WTC11 (cell line): ENCODE measurements around the gene ANP32E. TPM values are rescaled to one million over a fixed set of nuclear protein-coding genes. Genes with fewer than 3 reads are reported as not detected.

ENCODE experiments used
- ATAC-seq: fragments of 200-7000 bp; cut with Tn5 transposase; 2 replicates; pipeline ENCODE4 v1.10.0; 2021; ENCODE audit warnings: mild to moderate bottlenecking, moderate library complexity
- CTCF ChIA-PET: fragments of 300-600 bp; sonication (Branson Sonifier 250); formaldehyde crosslinking; loops from one replicate; lab custom pipeline; 2021; ENCODE audit warnings: antibody characterized with exemption; lab: Charles Lee
- POLR2A ChIA-PET: fragments of 350-600 bp; sonication (Branson Sonifier 250); formaldehyde crosslinking; loops from one replicate; lab custom pipeline; 2021; ENCODE audit warnings: antibody characterized with exemption; lab: Charles Lee
- DNase-seq: peaks from one replicate; pipeline ENCODE4 v3.0.0; 2021; ENCODE audit warnings: low spot score
- H3K27ac Mint-ChIP-seq: 2 replicates; pipeline ENCODE4 v1.8.0; 2021; ENCODE audit warnings: mixed read lengths
- H3K27me3 Mint-ChIP-seq: 2 replicates; pipeline ENCODE4 v1.8.0; 2021; ENCODE audit warnings: low read depth, mild to moderate bottlenecking, moderate library complexity, mixed read lengths
- H3K36me3 Mint-ChIP-seq: 2 replicates; pipeline ENCODE4 v1.8.0; 2021; ENCODE audit warnings: mixed read lengths
- H3K4me1 Mint-ChIP-seq: 2 replicates; pipeline ENCODE4 v1.8.0; 2022; ENCODE audit warnings: mixed read lengths
- H3K4me3 Mint-ChIP-seq: 2 replicates; pipeline ENCODE4 v1.8.0; 2021; ENCODE audit warnings: mild to moderate bottlenecking, moderate library complexity, mixed read lengths
- H3K9me3 Mint-ChIP-seq: 2 replicates; pipeline ENCODE4 v1.8.0; 2021; ENCODE audit warnings: mixed read lengths
- AFF4 ChIP-seq: sonication (generic); formaldehyde crosslinking; IDR thresholded peaks from 2 replicates; pipeline ENCODE4 v1.8.1; 2023; ENCODE audit warnings: mild to moderate bottlenecking, missing genetic modification reagents, borderline replicate concordance
- CREM ChIP-seq: sonication (generic); formaldehyde crosslinking; IDR thresholded peaks from 2 replicates; pipeline ENCODE4 v1.8.1; 2022; ENCODE audit warnings: mild to moderate bottlenecking, missing genetic modification reagents, moderate library complexity
- E2F1 ChIP-seq: sonication (generic); formaldehyde crosslinking; IDR thresholded peaks from 2 replicates; pipeline ENCODE4 v1.8.0; 2022; ENCODE audit warnings: mild to moderate bottlenecking, missing genetic modification reagents
- ESRRA ChIP-seq: sonication (generic); formaldehyde crosslinking; IDR thresholded peaks from 2 replicates; pipeline ENCODE4 v1.8.1; 2022; ENCODE audit warnings: mild to moderate bottlenecking, missing genetic modification reagents, borderline replicate concordance
- KAT7 ChIP-seq: sonication (generic); formaldehyde crosslinking; IDR thresholded peaks from 2 replicates; pipeline ENCODE4 v1.8.1; 2023; ENCODE audit warnings: missing genetic modification reagents, mild to moderate bottlenecking, borderline replicate concordance
- MAX ChIP-seq: sonication (generic); formaldehyde crosslinking; IDR thresholded peaks from 2 replicates; pipeline ENCODE4 v1.8.0; 2022; ENCODE audit warnings: mild to moderate bottlenecking, missing genetic modification reagents
- NFE2L1 ChIP-seq: sonication (generic); formaldehyde crosslinking; IDR thresholded peaks from 2 replicates; pipeline ENCODE4 v1.8.1; 2023; ENCODE audit warnings: missing genetic modification reagents
- RELA ChIP-seq: sonication (generic); formaldehyde crosslinking; IDR thresholded peaks from 2 replicates; pipeline ENCODE4 v1.8.1; 2022; ENCODE audit warnings: missing genetic modification reagents, mild to moderate bottlenecking, borderline replicate concordance
- SMAD3 ChIP-seq: sonication (generic); formaldehyde crosslinking; IDR thresholded peaks from 2 replicates; pipeline ENCODE4 v1.8.0; 2022; ENCODE audit warnings: missing genetic modification reagents, mild to moderate bottlenecking, borderline replicate concordance
- SOX15 ChIP-seq: fragments of 250-450 bp; sonication (Bioruptor Pico); IDR thresholded peaks from 2 replicates; pipeline ENCODE4 v1.9.0; 2021; ENCODE audit warnings: mild to moderate bottlenecking
- TEAD1 ChIP-seq: sonication (generic); formaldehyde crosslinking; IDR thresholded peaks from 2 replicates; pipeline ENCODE4 v1.8.0; 2022; ENCODE audit warnings: mild to moderate bottlenecking, missing genetic modification reagents
- TEAD4 ChIP-seq: sonication (generic); formaldehyde crosslinking; IDR thresholded peaks from 2 replicates; pipeline ENCODE4 v1.8.0; 2022; ENCODE audit warnings: mild to moderate bottlenecking, missing genetic modification reagents
- USF2 ChIP-seq: sonication (generic); formaldehyde crosslinking; IDR thresholded peaks from 2 replicates; pipeline ENCODE4 v1.8.1; 2023; ENCODE audit warnings: mild to moderate bottlenecking, missing genetic modification reagents, moderate library complexity
- ZBTB43 ChIP-seq: sonication (generic); formaldehyde crosslinking; IDR thresholded peaks from 2 replicates; pipeline ENCODE4 v1.8.1; 2023; ENCODE audit warnings: mild to moderate bottlenecking, missing genetic modification reagents
- ZNF232 ChIP-seq: sonication (generic); formaldehyde crosslinking; IDR thresholded peaks from 2 replicates; pipeline ENCODE4 v1.8.0; 2022; ENCODE audit warnings: mild to moderate bottlenecking, missing genetic modification reagents
- ZNF396 ChIP-seq: fragments of 250-450 bp; sonication (Bioruptor Pico); IDR thresholded peaks from 2 replicates; pipeline ENCODE4 v1.8.0; 2021; ENCODE audit warnings: mild to moderate bottlenecking, moderate library complexity, borderline replicate concordance
- total RNA-seq: library from RNA; stranded (reverse); gene quantifications from 3 replicates; pipeline ENCODE4 v1.2.3, GENCODE V29; 2021
- TF ChIP-seq, protein P1 (sequence below): sonication (generic); formaldehyde crosslinking; IDR thresholded peaks from 2 replicates; pipeline ENCODE4 v1.8.0; 2022; ENCODE audit warnings: mild to moderate bottlenecking, missing genetic modification reagents
- TF ChIP-seq, protein P2 (sequence below): sonication (generic); formaldehyde crosslinking; IDR thresholded peaks from 2 replicates; pipeline ENCODE4 v1.8.0; 2022; ENCODE audit warnings: mild to moderate bottlenecking, missing genetic modification reagents

Gene ANP32E
- total RNA-seq, 1 experiment from 2014 or later: 119 TPM

DNA sequence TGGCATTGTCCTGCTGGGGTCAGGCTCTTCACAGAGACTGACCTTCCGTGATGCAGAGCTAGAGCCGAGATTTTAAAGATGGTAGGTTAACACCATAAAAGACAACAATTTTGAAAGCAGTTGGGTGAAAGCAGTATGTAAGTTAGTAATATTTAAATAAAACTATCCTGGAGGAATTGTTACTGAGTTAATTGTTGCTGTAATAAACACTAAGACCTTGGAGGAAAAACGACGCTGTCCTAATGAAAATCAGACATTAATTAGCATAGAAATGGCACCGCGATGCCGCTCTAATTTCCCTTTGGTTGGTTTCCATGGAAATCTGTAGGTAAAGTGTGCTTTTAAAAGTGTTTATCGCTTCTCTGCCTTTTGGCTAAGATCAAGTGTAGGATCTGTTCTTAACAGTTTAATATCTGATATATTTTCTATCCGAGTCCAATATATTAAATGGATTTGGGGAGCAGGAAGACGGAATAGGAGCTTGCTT lies 745 bp upstream of the ANP32E start:
- H3K36me3 Mint-ChIP-seq: no peaks in the 10 kb centered on the region
- peaks cover 17% of the 10 kb centered on the region for H3K4me1 Mint-ChIP-seq
- POLR2A ChIA-PET: interaction anchor here (0.9 to 1.0 kb wide), 2 partner anchors 21 to 127 kb away, joined by 3 to 4 read pairs; partner anchors contain the start of genes CA14 and RPRD2
- H3K27ac Mint-ChIP-seq: no peak overlapping the region
- H3K4me3 Mint-ChIP-seq: no peak overlapping the region
- H3K27me3 Mint-ChIP-seq: no peaks in the 10 kb centered on the region
- TF ChIP-seq NFE2L1 (CRISPR knock-in tag) (no peak), TEAD4 (CRISPR knock-in tag) (no peak), E2F1 (no peak)
- TF ChIP-seq, protein P1, sequence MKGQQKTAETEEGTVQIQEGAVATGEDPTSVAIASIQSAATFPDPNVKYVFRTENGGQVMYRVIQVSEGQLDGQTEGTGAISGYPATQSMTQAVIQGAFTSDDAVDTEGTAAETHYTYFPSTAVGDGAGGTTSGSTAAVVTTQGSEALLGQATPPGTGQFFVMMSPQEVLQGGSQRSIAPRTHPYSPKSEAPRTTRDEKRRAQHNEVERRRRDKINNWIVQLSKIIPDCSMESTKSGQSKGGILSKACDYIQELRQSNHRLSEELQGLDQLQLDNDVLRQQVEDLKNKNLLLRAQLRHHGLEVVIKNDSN: no peak
- H3K9me3 Mint-ChIP-seq: no peaks in the 10 kb centered on the region
- CTCF ChIA-PET: interaction anchor here (1.6 kb wide), 1 partner anchor 20 kb away, joined by 4 read pairs; the partner anchor contains the start of gene CA14
- ATAC-seq (no peak), DNase-seq (no peak)

- Mint-ChIP-seq H3K27me3 (no peaks in the 10 kb centered on the region), H3K9me3 (no peaks in the 10 kb centered on the region), H3K4me1 (peaks cover 17% of the 10 kb centered on the region), H3K4me3 (no peak overlapping the region), H3K36me3 (peaks cover 9% of the 10 kb centered on the region), H3K27ac (no peak overlapping the region)
- peak; percentile 11; the same call in 1 of the 2 replicates for TF ChIP-seq TEAD1
- TF ChIP-seq AFF4 (CRISPR knock-in tag): no peak
- TF ChIP-seq ZNF396 (CRISPR knock-in tag): no peak
- TF ChIP-seq CREM: 0 out of 2 replicates have a peak, but pooled peaks have one; percentile 27
- TF ChIP-seq ESRRA: 0 out of 2 replicates have a peak, but pooled peaks have one; percentile 11
- TF ChIP-seq RELA (CRISPR knock-in tag): no peak
- no peak for TF ChIP-seq SOX15
- 0 out of 2 replicates have a peak, but pooled peaks have one; percentile 23 for TF ChIP-seq KAT7 (CRISPR knock-in tag)
- ChIA-PET CTCF (no interaction called here), POLR2A (no interaction called here)
- ATAC-seq: no peak
- no peak for DNase-seq
Observed at GRCh38 chr1:150235294-150235851, 539 bp downstream of the ANP32E start.

- Mint-ChIP-seq H3K9me3 (no peaks in the 10 kb centered on the region), H3K4me1 (peaks cover 17% of the 10 kb centered on the region), H3K27me3 (no peaks in the 10 kb centered on the region), H3K4me3 (no peak overlapping the region), H3K27ac (peak overlapping the region; percentile 98), H3K36me3 (peaks cover 14% of the 10 kb centered on the region)
- POLR2A ChIA-PET: interaction anchor here (1.2 kb wide), 1 partner anchor 34 kb away, joined by 3 read pairs; the partner anchor contains the start of gene APH1A
- DNase-seq (peak; percentile 81), ATAC-seq (peak; percentile 29)
- CTCF ChIA-PET: interaction anchor here (0.7 kb wide), 1 partner anchor 325 kb away, joined by 3 read pairs; no protein-coding TSS in a partner anchor
- TF ChIP-seq SMAD3 (CRISPR knock-in tag) (no peak), ZBTB43 (CRISPR knock-in tag) (no peak), CREM (no peak), KAT7 (CRISPR knock-in tag) (0 out of 2 replicates have a peak, but pooled peaks have one; percentile 35), MAX (CRISPR knock-in tag) (peak; percentile 88), ZNF232 (CRISPR knock-in tag) (peak; percentile 65; the same call in 1 of the 2 replicates), USF2 (CRISPR knock-in tag) (peak; percentile 35; the same call in 1 of the 2 replicates)
- TF ChIP-seq, protein P1: peak; percentile 36; the same call in 1 of the 2 replicates
- TF ChIP-seq, protein P2, sequence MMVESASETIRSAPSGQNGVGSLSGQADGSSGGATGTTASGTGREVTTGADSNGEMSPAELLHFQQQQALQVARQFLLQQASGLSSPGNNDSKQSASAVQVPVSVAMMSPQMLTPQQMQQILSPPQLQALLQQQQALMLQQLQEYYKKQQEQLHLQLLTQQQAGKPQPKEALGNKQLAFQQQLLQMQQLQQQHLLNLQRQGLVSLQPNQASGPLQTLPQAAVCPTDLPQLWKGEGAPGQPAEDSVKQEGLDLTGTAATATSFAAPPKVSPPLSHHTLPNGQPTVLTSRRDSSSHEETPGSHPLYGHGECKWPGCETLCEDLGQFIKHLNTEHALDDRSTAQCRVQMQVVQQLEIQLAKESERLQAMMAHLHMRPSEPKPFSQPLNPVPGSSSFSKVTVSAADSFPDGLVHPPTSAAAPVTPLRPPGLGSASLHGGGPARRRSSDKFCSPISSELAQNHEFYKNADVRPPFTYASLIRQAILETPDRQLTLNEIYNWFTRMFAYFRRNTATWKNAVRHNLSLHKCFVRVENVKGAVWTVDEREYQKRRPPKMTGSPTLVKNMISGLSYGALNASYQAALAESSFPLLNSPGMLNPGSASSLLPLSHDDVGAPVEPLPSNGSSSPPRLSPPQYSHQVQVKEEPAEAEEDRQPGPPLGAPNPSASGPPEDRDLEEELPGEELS: no peak
Observed at GRCh38 chr1:150234566-150235293, 1.2 kb downstream of the ANP32E start.
